Stromal cell of bone marrow (primary cell): ENCODE measurements around the gene GPX8.
A peak's percentile ranks its signal among the peaks of the same experiment; 100 is the strongest.

Experiments
- DNase-seq: peaks from one replicate; pipeline ENCODE4 v3.0.0-alpha.2; 2012; ENCODE audit warnings: low read depth

The GPX8 gene, protein sequence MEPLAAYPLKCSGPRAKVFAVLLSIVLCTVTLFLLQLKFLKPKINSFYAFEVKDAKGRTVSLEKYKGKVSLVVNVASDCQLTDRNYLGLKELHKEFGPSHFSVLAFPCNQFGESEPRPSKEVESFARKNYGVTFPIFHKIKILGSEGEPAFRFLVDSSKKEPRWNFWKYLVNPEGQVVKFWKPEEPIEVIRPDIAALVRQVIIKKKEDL

DNA sequence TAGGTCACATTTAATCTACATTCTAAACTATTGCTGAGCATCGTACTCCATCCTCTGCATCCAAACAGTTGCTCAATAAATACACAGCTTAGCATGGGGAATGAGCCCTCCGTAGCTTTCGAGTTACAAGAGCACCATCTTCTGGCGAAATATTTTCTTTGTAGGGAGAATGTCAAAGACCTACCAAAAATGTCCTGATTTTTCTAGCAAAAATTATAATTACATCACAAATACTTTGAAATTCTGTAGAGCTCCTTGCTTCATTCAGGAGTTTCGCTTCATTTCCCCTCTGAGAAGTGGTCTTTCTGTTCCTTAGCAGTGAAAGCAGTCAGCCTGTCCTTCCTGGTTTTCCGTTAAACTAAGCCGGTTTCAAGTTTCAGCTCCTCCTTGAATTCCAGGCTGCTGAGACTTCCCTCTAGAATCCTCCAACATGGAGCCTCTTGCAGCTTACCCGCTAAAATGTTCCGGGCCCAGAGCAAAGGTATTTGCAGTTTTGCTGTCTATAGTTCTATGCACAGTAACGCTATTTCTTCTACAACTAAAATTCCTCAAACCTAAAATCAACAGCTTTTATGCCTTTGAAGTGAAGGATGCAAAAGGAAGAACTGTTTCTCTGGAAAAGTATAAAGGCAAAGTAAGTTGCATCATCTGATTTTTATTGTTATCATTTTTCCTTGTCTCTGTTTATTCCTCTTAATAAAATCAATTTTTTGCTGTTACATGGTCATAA lies at the start of gene GPX8:
GPX8 (plus strand) TSS at position 409 of the 730 bp plus-strand sequence; CDS start at position 431, 22 bp downstream.
- DNase-seq = peak; percentile 79

DNA sequence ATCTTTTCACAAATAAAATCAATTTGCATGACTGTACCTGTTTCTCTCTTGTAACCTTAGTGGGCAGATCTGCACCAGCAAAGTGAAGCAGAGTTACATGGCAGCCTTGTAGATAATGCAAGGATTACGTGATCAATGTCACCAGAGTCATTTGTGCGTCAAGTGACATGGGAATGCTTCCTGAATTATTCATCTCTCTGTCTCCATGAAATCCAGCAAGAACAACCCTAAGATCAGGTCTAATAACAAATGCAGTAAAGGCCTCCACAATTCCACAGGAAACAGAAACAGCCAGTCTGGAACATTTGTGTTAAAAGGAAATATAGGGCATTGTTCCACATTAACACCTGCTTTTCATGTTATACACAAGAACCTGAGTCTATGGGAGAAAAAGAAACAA lies 49.8 kb upstream of the GPX8 start:
- no peak for DNase-seq

GRCh38 chr5:55113327-55113726 lies 46.6 kb upstream of the GPX8 start:
- DNase-seq = no peak

DNA sequence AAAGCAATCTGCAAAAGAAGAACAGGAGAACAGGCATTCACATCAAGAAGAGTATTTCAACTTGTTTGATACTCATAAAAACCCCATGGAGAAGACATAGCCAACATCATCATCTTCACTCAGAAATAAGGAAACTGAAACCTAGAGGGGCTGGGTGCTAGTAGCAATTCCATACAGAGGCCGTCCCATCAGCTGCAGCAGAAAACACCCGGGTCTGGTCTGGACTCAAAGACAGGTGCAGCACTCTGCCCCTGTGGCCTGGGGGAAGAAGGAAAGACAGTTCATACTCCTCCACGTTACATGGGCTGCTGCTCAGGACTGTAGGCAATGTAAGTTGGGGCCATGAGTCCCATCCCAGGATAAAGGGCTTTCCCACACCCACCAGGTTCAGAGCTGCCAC lies 45.9 kb upstream of the GPX8 start:
- no peak for DNase-seq

DNA sequence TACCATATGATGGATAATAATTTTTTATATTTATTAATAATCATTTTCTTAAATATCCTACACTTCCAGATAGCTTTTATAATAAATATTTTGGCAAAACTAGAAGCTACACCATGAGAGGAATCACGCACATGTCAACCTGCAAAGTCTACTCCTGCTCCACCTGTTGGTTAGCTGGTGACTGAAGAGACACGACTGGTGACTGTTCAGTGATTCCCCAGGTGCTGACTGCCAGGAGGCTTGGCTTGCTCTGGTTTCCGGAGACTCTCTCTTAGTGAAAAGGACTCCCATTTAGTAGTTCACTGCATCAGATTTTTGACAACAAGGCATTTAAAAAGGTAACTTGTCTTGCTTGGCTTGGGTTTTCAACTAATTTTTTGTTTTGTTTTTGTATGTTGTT lies 36.6 kb upstream of the GPX8 start:
- no peak for DNase-seq

DNA sequence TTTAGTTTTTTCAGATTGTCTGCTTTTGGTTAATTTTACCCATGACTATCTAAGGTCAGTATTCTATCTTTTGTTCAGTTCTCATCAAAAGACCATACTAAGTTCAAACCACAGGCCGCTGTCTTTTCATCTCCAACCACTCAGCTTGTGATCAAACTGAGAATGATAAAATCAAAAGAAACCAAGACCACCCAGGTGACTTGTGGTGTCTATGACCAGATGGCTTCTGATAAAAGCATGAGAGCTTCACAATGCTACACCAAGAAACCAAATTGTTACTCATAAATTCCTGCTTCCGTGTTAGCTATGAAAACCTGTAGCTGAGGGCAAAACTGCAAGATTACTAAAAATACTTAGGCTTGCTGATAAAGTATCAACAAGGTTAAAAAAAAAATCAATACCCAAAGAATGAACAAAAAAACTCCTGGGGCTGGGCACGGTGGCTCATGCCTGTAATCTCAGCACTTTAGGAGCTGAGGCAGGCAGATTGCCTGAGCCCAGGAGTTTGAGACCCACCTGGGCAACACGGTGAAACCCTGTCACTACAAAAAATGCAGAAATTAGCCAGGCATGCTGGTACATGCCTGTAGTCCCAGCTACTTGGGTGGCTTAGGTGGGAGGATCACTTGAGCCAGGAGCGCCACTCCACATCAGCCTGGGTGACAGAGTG lies 25.8 kb upstream of the GPX8 start:
- no peak for DNase-seq

GRCh38 chr5:55136521-55136920 lies 23.4 kb upstream of the GPX8 start:
- DNase-seq = peak; percentile 41

DNA sequence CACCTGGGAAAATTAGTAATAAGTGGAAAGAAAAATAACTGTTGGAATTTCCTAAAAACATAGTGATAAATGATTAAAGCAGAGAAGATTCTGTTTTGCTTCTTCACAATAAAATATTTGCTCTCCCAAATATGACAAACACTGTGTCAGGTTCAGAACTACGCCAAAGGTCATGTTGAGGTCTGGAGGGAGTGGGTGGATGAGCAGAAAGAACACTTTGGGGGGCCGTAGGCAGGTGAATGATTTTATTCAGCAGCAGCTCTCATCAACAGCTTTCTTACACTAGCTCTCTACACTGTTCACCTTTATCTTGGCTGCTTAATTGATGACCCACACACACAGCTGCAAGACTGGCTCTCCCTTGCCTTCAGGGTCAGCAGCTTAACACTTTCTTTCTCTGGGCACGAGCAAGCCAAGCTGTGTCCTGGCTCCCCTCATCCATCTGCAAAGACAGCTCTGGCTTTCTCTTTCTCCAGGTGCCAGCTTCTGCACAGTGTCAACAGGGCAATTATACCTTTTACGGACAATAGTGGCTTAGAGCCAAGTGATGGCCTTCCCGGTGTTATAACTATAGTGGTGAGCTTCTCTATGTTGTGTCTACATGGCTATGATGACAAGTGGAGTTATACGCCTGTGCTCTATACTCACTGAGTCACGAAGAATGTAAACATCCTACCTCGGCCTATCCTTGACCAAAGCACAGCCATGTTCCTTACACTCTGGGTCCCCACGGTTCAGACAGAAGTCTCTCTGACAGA lies 18.9 kb upstream of the GPX8 start:
- DNase-seq = no peak

DNA sequence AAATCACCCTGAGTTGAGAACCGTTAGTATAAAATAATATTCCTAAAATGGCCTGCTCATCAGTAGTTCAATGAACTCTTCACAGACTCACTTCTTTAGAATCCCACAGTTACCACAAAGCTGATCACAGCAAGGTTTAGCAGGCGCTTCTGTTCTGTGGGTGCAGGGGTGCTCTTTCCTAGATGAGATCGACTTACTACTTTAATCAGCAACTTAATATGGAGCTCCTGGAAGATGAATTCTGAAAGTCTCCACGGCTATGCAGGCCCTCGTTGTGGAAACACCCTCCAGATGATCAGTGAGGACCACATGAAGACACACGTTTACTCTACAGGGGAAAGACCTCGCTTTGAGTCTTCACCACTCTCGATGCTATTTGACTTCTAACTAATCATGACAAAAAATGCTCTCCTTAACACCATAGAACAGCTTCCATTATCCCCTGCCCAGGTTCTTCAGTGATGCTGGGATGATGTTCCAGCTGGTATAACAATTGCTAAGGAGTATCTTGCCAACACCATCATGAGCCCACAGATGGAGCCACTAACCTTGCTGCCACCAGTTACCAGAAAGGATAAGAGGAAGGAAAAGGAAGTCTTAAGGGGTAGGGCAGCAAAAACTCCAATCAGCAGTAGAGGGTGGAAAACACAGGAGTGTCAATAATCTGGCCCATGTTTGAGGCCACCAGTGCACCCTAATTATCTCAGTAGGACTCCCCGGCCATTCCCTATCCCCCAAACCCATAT lies 17.9 kb upstream of the GPX8 start:
- DNase-seq = no peak

- no peak for DNase-seq
Observed at GRCh38 chr5:55143624-55144023, 16.3 kb upstream of the GPX8 start.

- DNase-seq = no peak
Observed at GRCh38 chr5:55146080-55146479, 13.9 kb upstream of the GPX8 start.

DNA sequence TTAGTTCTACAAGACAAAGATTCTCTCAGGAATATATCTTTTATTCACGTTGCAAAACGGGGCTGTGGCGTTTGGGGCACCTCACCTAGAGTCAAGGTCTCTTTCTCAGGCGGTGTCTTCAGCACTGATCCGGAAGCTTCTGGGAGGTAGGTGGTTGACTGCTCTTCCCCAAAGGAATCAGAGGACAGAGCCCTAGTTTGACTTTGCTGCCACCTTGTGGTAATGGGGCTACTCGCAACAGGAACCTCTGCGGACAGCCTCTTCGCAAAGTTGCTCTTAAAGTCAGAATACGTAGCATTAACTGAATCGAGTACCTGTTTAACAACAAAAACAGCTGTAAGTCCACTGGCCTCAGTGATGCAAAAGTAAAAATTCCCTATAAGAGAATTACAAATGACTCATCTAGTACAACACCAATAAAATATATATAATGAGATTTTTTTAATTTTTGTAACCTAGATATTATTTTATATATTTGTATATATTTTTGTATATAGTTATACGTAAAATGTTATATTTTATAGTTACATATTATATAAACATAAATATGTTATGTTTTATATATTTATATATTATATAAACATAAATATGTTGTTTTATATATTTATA lies 13.3 kb upstream of the GPX8 start:
- peak; percentile 71 for DNase-seq

DNA sequence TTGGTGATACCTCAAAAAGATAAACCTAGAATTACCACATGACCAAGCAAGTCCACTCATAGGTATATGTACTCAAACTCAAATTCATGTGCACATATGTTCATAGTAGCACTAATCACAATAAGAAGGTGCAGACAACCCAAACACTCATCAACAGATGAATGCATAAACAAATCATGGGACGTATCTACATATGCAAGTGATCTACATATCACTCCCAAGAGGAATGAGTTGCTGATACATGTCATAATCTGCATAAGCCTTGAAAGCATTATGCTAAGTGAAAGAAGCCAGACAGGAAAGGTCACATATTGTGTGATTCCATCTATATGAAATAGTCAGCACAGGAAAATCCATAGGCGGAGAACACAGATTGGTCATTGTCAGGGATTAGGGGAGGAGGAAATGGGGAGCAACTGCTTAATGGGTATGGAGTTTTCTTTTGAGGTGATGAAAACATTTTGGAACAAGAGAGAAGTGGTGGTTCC lies 10.6 kb upstream of the GPX8 start:
- DNase-seq = no peak

DNA sequence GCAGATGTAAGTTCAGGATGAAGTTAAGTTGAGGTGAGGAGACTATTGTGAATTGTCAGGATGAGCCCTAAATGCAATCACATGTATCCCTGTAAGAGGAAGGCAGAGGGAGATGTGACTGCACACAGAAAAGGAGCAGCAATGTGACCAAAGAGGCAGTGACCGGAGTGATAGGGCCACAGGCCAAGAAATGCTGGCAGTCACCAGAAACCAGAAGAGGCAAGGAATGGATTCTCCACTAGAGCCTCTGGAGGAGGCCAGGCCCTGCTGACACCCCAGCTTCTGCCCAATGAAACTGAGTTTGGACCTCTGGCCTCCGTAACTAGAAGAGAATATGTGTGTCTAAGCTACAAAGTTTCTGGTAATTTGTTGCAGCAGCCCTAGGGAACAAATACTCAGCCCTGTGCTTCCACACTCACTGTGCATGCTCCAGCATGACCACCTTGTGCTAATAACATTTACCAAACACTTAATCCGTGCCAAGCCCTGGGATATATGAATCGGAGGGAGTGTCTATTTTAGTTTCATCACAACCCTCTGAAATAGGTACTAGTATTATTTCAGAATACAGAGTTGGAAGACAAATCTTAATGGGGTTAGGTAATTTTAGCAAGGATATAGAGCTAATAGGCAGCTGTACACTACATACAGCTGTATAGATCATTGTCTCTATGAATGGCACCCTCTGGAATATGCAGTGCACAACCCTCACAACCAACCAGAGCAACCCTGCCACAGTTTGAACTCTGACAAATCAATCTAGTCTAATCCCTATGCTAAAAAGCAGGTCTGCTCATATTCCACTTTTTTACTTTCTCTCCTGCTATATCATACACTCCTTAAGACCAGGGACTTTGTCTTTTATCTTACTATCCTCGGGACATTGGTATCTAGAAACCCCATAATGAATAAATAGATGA lies 7.8 kb upstream of the GPX8 start:
- peak; percentile 35 for DNase-seq

DNA sequence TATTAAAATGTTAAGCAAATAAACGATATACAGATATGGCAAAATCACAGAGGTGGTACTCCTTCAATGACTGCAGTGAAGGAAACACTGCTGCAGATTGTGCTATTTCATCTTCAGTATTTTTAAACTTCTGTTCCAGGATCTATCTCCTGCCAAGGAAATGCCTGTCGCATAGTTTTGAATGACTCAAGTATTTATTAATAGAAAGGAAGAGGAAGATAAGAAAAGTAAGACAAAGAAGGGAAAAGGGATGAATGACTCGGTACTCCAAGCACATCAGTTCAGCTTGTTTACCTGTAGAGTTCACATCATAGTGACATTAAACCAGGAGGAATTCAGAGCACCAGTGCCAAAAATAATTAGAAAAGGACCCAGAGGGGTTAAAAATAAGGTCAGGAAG lies 5.1 kb upstream of the GPX8 start:
- no peak for DNase-seq

DNA sequence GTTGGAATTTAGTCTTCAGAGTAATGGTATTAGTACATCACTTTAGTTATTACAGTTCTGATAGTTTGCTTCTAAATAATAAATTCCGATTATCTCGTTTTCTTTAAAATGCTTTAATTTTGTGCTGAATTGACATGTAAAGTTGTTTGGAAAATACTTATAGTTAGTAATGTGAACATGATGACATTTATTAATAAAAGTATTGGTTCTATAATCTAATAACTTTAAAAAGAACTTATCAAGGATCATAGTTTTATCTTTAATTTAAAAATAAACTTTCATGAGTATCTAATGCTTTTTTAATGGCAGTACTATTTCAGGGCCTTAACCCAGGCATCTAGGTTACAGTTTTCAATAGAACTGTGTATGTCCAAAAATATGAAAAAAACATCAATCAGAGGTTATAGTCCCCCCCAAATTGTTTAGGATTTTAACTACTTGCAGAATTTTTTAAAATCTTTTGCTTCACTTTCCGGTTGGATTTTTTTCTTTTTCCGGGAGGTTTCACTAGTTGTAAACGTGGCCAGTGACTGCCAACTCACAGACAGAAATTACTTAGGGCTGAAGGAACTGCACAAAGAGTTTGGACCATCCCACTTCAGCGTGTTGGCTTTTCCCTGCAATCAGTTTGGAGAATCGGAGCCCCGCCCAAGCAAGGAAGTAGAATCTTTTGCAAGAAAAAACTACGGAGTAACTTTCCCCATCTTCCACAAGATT lies 680 bp downstream of the GPX8 start:
- DNase-seq = peak; percentile 93

DNA sequence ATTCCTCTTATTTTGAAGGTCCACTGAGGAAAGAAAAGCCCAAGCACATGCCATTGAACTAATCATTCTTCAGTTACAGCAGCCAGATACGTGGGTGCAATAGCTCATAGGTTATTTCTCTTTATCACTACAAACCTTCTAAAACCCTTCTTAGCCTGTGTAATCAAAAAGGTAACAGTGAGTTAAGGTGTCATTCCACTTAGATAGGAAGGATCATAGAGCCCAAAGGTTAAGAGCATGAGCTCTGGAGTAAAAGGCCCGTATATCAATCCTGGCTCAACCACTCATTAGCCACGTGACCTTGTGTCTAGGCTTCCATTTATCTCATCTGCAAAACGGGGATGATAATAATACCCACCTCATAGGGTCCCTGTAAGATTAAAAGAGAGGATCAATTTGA lies 2.7 kb downstream of the GPX8 start:
- no peak for DNase-seq

- no peak for DNase-seq
Observed at GRCh38 chr5:55171471-55171870, 11.5 kb downstream of the GPX8 start.
